Liver (tissue), 3 donors: ENCODE data around the gene ZNF652.

ENCODE experiments used
- EGR1 ChIP-seq, 2 donors: IDR thresholded peaks; 2 replicates each; pipeline ENCODE4 v1.6.1; 2016 to 2018; ENCODE audit warnings: antibody characterized with exemption in 2 of 2, low read depth in 2 of 2
- FOXA1 ChIP-seq: IDR thresholded peaks from 2 replicates; pipeline ENCODE4 v1.6.1; 2016; ENCODE audit warnings: antibody characterized with exemption
- HNF4A ChIP-seq, 2 donors: conservative IDR thresholded peaks; 2 replicates each; pipeline ENCODE4 v1.6.1; 2016; ENCODE audit warnings: antibody characterized with exemption in 2 of 2, mild to moderate bottlenecking in 2 of 2
- JUND ChIP-seq, 2 donors: IDR thresholded peaks; 2 replicates each; pipeline ENCODE4 v1.6.1; 2016; ENCODE audit warnings: antibody characterized with exemption in 2 of 2
- RAD21 ChIP-seq, 2 donors: IDR thresholded peaks; 2 replicates each; pipeline ENCODE4 v1.6.1; 2016; ENCODE audit warnings: antibody characterized with exemption in 2 of 2, mild to moderate bottlenecking in 2 of 2
- RXRA ChIP-seq, 2 donors: IDR thresholded peaks; 2 replicates each; pipeline ENCODE4 v1.6.1; 2017 to 2018; ENCODE audit warnings: antibody characterized with exemption in 2 of 2, mild to moderate bottlenecking in 1 of 2
- TAF1 ChIP-seq: conservative IDR thresholded peaks from 2 replicates; pipeline ENCODE4 v1.6.1; 2016; ENCODE audit warnings: antibody characterized with exemption, mild to moderate bottlenecking
- YY1 ChIP-seq: IDR thresholded peaks from 2 replicates; pipeline ENCODE4 v1.6.1; 2016; ENCODE audit warnings: antibody characterized with exemption, mild to moderate bottlenecking
- TF ChIP-seq, protein P1 (sequence below): fragments of 150-350 bp; IDR thresholded peaks from 2 replicates; pipeline ENCODE4 v1.5.1; 2017; ENCODE audit warnings: improper control_type of control experiment, low read depth, low read length; ENCODE audit not compliant: missing input control
- TF ChIP-seq, protein P2 (sequence below): IDR thresholded peaks from 2 replicates; pipeline ENCODE4 v1.6.1; 2016; ENCODE audit warnings: antibody characterized with exemption
- TF ChIP-seq, protein P3 (sequence below): IDR thresholded peaks from 2 replicates; pipeline ENCODE4 v1.6.1; 2016; ENCODE audit warnings: antibody characterized with exemption
- TF ChIP-seq, protein P4 (sequence below): IDR thresholded peaks from 2 replicates; pipeline ENCODE4 v1.6.1; 2016; ENCODE audit warnings: antibody characterized with exemption
- TF ChIP-seq, protein P5 (sequence below): IDR thresholded peaks from 2 replicates; pipeline ENCODE4 v1.6.1; 2016; ENCODE audit warnings: antibody characterized with exemption, mild to moderate bottlenecking
- donor health status: healthy.
- donor health status: healthy.

DNA sequence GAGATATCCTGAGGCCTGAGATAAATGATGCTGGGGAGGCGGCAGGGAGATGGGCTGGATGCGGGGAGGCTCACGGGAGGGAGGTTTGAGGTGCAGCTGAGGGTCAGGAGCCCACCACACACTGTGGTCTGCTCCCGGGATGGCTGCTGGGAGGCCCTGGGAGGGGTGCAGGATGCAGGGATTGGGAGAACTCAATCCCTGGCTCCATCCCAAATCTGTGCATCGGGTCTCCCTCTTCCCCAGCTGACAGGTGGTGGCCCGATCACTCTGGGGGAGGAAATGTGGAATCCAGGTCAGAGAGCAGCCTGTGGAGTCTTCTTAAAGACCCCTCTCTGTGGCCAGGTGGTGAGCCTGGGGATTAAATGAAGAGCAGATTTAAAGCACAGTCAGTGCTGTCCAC, 40.7 kb upstream of the ZNF652 start:
- no peak for TF ChIP-seq JUND (IDR thresholded peaks at IDR 0.05)
- TF ChIP-seq, protein P1, sequence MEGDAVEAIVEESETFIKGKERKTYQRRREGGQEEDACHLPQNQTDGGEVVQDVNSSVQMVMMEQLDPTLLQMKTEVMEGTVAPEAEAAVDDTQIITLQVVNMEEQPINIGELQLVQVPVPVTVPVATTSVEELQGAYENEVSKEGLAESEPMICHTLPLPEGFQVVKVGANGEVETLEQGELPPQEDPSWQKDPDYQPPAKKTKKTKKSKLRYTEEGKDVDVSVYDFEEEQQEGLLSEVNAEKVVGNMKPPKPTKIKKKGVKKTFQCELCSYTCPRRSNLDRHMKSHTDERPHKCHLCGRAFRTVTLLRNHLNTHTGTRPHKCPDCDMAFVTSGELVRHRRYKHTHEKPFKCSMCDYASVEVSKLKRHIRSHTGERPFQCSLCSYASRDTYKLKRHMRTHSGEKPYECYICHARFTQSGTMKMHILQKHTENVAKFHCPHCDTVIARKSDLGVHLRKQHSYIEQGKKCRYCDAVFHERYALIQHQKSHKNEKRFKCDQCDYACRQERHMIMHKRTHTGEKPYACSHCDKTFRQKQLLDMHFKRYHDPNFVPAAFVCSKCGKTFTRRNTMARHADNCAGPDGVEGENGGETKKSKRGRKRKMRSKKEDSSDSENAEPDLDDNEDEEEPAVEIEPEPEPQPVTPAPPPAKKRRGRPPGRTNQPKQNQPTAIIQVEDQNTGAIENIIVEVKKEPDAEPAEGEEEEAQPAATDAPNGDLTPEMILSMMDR, result no peak
- TF ChIP-seq RAD21 (IDR thresholded peaks at IDR 0.05), result no peak
- TF ChIP-seq TAF1, result no peak
- TF ChIP-seq YY1, result no peak
- TF ChIP-seq HNF4A (conservative IDR thresholded peaks at IDR 0.05), result no peak
- no peak for TF ChIP-seq FOXA1
- TF ChIP-seq, protein P2, sequence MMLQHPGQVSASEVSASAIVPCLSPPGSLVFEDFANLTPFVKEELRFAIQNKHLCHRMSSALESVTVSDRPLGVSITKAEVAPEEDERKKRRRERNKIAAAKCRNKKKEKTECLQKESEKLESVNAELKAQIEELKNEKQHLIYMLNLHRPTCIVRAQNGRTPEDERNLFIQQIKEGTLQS, result no peak
- TF ChIP-seq, protein P3, sequence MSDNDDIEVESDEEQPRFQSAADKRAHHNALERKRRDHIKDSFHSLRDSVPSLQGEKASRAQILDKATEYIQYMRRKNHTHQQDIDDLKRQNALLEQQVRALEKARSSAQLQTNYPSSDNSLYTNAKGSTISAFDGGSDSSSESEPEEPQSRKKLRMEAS, result no peak
- TF ChIP-seq EGR1 (IDR thresholded peaks at IDR 0.05; ENCODE audit: low read depth in 2 of 2), result no peak
- no peak for TF ChIP-seq RXRA (IDR thresholded peaks at IDR 0.05)
- TF ChIP-seq, protein P4, sequence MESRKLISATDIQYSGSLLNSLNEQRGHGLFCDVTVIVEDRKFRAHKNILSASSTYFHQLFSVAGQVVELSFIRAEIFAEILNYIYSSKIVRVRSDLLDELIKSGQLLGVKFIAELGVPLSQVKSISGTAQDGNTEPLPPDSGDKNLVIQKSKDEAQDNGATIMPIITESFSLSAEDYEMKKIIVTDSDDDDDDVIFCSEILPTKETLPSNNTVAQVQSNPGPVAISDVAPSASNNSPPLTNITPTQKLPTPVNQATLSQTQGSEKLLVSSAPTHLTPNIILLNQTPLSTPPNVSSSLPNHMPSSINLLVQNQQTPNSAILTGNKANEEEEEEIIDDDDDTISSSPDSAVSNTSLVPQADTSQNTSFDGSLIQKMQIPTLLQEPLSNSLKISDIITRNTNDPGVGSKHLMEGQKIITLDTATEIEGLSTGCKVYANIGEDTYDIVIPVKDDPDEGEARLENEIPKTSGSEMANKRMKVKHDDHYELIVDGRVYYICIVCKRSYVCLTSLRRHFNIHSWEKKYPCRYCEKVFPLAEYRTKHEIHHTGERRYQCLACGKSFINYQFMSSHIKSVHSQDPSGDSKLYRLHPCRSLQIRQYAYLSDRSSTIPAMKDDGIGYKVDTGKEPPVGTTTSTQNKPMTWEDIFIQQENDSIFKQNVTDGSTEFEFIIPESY, result no peak
- TF ChIP-seq, protein P5, sequence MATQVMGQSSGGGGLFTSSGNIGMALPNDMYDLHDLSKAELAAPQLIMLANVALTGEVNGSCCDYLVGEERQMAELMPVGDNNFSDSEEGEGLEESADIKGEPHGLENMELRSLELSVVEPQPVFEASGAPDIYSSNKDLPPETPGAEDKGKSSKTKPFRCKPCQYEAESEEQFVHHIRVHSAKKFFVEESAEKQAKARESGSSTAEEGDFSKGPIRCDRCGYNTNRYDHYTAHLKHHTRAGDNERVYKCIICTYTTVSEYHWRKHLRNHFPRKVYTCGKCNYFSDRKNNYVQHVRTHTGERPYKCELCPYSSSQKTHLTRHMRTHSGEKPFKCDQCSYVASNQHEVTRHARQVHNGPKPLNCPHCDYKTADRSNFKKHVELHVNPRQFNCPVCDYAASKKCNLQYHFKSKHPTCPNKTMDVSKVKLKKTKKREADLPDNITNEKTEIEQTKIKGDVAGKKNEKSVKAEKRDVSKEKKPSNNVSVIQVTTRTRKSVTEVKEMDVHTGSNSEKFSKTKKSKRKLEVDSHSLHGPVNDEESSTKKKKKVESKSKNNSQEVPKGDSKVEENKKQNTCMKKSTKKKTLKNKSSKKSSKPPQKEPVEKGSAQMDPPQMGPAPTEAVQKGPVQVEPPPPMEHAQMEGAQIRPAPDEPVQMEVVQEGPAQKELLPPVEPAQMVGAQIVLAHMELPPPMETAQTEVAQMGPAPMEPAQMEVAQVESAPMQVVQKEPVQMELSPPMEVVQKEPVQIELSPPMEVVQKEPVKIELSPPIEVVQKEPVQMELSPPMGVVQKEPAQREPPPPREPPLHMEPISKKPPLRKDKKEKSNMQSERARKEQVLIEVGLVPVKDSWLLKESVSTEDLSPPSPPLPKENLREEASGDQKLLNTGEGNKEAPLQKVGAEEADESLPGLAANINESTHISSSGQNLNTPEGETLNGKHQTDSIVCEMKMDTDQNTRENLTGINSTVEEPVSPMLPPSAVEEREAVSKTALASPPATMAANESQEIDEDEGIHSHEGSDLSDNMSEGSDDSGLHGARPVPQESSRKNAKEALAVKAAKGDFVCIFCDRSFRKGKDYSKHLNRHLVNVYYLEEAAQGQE, result no peak
